Uterus (tissue), 4 donors: ENCODE measurements around the gene TMA7B. TPM values are rescaled to one million over a fixed set of nuclear protein-coding genes. Genes with fewer than 3 reads are reported as not detected.

Experiments
- DNase-seq, 2 donors: peaks; one replicate each; pipeline ENCODE4 v3.0.0-alpha.2; 2019 to 2020
- H3K27ac ChIP-seq, 2 donors: fragments of 200-600 bp; sonication (generic); 1 replicate in 1 of 2; 2 replicates in 1 of 2; pipeline ENCODE4 v1.5.1; 2016 to 2018
- H3K27me3 ChIP-seq, 2 donors: fragments of 200-600 bp; sonication (generic); one replicate each; pipeline ENCODE4 v1.5.1; 2018 to 2019; ENCODE audit warnings: control low read depth in 1 of 2
- H3K36me3 ChIP-seq, 2 donors: fragments of 200-600 bp; sonication (generic); one replicate each; pipeline ENCODE4 v1.5.1; 2019; ENCODE audit warnings: control low read depth in 1 of 2
- H3K4me1 ChIP-seq, 2 donors: fragments of 200-600 bp; sonication (generic); one replicate each; pipeline ENCODE4 v1.5.1; 2018 to 2019; ENCODE audit warnings: control low read depth in 1 of 2
- H3K4me3 ChIP-seq, 2 donors: fragments of 200-600 bp; sonication (generic); 1 replicate in 1 of 2; 2 replicates in 1 of 2; pipeline ENCODE4 v1.5.1; 2018 to 2019; ENCODE audit warnings: mild to moderate bottlenecking in 1 of 2
- H3K9me3 ChIP-seq, 2 donors: fragments of 200-600 bp; sonication (generic); one replicate each; pipeline ENCODE4 v1.5.1; 2019; ENCODE audit warnings: control low read depth in 1 of 2
- POLR2A ChIP-seq, 2 donors: fragments of 450-650 bp; IDR thresholded peaks; one replicate each; pipeline ENCODE4 v1.6.1; 2016; ENCODE audit warnings: antibody characterized with exemption in 2 of 2, mild to moderate bottlenecking in 1 of 2, moderate library complexity in 1 of 2
- intact Hi-C: fragments of 100-400 bp; cut with DNase I; formaldehyde crosslinking; loops from one replicate; pipeline ENCODE4 v1.15.1; 2023; ENCODE audit warnings: low total_unique reads
- total RNA-seq, 4 donors: library from RNA; depleted of rRNA in 3 of 4; stranded (reverse); fragments of >200 nt in 3 of 4; gene quantifications; one replicate each; pipeline versions ENCODE4 v1.1.0 to v1.2.4, GENCODE V29; 2014 to 2023
- TF ChIP-seq, protein P1 (sequence below), 4 experiments: fragments of 200-600 bp in 2 of 4; fragments of 450-650 bp in 2 of 4; sonication (generic) in 2 of 4; IDR thresholded peaks; one replicate each; pipeline ENCODE4 v1.5.1; 2016 to 2019; ENCODE audit warnings: antibody characterized with exemption in 4 of 4, mild to moderate bottlenecking in 2 of 4, moderate library complexity in 1 of 4
- donor health status: DM: yes; HTN: yes; CAD: no.

TMA7B gene
- total RNA-seq = not detected

DNA sequence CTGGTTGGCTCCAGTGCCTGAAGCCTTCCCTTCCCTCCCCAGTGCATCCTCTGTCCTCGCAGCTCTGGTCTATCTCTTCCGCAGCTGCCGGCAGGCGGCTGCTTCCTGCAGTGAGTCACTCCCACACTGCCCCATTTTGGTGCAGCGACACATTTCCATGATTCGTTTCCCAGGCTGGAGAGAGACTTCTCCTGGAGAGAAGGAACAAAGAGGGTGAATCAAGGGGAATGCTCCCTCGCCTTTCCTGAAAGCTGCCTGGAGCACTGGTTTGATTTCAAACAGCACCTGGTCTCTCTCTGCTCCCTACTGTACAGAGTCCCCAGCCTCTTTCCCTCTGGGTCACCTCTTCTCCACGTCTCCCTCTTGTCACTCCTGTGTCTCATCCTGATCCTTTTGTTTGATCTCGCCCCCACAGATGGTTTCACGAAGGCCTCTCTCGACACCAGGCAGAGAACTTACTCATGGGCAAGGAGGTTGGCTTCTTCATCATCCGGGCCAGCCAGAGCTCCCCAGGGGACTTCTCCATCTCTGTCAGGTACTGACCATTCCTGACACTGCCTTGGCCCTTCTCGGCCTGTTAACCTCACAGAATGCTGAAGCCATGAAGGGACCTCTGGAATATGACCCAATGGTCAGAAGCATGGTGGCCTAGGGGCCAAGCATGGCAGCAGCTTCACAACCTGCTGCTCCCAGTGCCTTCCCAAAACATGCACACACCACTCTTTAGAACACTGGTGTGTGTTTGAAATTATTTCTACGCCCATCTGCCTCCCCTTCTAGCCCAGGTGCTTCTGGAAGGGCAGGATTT, at the start of gene TMA7B:
TSS of gene TMA7B (plus strand) at position 758 of the 808 bp plus-strand sequence. CDS start 3,978 bp downstream, outside the sequence.
- Histone ChIP-seq H3K4me1 (no peaks in the 10 kb centered on the region), H3K36me3 (no peaks in the 10 kb centered on the region), H3K9me3 (no peaks in the 10 kb centered on the region), H3K27ac (no peak within 1 kb of the TSS), H3K27me3 (no peaks in the 10 kb centered on the region), H3K4me3 (no peak within 1 kb of the TSS)
- TF ChIP-seq, protein P1, sequence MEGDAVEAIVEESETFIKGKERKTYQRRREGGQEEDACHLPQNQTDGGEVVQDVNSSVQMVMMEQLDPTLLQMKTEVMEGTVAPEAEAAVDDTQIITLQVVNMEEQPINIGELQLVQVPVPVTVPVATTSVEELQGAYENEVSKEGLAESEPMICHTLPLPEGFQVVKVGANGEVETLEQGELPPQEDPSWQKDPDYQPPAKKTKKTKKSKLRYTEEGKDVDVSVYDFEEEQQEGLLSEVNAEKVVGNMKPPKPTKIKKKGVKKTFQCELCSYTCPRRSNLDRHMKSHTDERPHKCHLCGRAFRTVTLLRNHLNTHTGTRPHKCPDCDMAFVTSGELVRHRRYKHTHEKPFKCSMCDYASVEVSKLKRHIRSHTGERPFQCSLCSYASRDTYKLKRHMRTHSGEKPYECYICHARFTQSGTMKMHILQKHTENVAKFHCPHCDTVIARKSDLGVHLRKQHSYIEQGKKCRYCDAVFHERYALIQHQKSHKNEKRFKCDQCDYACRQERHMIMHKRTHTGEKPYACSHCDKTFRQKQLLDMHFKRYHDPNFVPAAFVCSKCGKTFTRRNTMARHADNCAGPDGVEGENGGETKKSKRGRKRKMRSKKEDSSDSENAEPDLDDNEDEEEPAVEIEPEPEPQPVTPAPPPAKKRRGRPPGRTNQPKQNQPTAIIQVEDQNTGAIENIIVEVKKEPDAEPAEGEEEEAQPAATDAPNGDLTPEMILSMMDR (IDR thresholded peaks at IDR 0.05) = peak in 1 of 4 experiments; percentile 11
- no peak for TF ChIP-seq POLR2A (IDR thresholded peaks at IDR 0.05)
- intact Hi-C loops = no loop called here
- no peak for DNase-seq

DNA sequence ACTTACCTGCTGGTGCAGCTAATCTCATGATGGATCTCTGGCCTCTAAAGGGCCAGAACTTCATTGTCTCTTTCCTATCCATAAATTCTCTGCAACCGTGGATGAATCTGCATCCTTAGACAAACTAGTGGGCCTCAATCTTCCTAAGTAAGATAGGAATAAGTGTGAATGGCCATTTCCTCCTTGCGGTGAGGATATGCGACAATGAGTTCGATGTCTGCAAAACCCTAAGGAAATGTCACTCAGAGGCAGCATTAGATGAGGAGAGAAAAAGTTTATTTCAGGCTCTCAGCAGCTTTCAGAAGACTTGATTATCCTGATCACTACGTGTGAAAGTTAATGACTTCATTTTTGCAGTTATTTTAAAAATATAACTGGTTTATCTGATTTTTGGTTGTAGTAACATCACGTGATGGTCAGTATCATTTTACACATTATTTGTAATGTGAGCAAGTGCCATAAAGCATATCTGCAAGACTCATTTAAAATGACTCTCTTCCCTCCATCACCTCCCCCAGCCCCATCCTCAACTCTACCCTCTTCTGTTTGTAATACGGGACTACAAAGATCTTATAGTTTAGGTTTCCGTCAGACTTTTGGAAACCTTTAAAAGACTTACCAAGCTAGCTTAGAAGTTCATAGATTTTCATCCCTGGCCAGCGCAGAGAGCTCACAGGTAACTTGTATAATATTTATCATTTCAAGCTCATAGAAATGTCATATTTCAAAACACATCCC, 49.2 kb upstream of the TMA7B start:
- no peak overlapping the region for H3K4me3 ChIP-seq
- no peaks in the 10 kb centered on the region for H3K36me3 ChIP-seq
- H3K4me1 ChIP-seq = no peaks in the 10 kb centered on the region
- no peak for DNase-seq
- TF ChIP-seq, protein P1 (IDR thresholded peaks at IDR 0.05) = no peak
- TF ChIP-seq POLR2A (IDR thresholded peaks at IDR 0.05) = no peak
- H3K27ac ChIP-seq = no peak overlapping the region
- peaks cover 0 to 2% of the 10 kb centered on the region in 2 donors for H3K27me3 ChIP-seq
- no peaks in the 10 kb centered on the region for H3K9me3 ChIP-seq
- intact Hi-C loops = no loop called here

DNA sequence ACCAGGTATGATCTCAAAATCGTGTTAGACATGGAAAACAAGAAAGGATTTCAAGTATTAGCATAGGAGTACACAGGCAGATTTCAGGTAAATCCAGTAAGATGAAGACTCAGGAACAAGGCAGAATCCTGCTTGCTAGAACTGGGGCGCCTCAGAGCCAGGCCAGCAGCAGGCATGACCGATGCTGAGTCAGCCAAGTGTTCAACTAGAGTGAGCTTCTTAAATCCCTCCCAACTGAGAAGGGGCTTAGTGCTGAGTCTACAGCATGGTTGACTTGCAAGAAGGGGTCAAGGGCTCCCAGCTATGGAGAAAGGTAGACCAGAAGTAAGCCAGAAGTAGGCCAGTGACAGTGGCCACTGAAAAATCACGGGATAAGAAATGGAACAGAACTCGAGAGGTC, 46.9 kb upstream of the TMA7B start:
- H3K27ac ChIP-seq = no peak overlapping the region
- H3K9me3 ChIP-seq = no peaks in the 10 kb centered on the region
- no peaks in the 10 kb centered on the region for H3K36me3 ChIP-seq
- H3K4me1 ChIP-seq = no peaks in the 10 kb centered on the region
- peaks cover 0 to 2% of the 10 kb centered on the region in 2 donors for H3K27me3 ChIP-seq
- no peak overlapping the region for H3K4me3 ChIP-seq
- no peak for DNase-seq
- TF ChIP-seq POLR2A (IDR thresholded peaks at IDR 0.05) = no peak
- TF ChIP-seq, protein P1 (IDR thresholded peaks at IDR 0.05) = no peak
- intact Hi-C loops = no loop called here

DNA sequence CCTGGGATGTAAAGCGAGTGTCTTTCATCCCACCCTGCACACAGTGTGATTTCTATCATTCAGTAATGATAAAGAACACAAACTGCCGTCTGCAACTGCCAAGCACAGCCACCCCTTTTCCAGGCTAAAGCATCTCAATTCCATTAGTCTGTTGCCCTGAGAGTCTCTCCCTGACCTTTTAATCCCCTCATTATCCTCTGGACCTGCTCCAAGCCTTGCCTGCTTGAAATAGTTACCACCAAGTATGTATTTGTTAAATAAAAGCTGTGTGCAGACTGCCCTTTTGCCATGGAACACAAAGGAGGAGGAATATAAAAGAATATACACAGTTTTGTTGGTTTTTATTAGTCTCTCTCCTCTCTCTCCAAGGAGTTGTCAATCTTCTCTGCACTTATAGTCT, 46.3 kb upstream of the TMA7B start:
- Histone ChIP-seq H3K27me3 (peaks cover 0 to 2% of the 10 kb centered on the region in 2 donors), H3K9me3 (no peaks in the 10 kb centered on the region), H3K27ac (no peak overlapping the region), H3K4me1 (no peaks in the 10 kb centered on the region), H3K36me3 (no peaks in the 10 kb centered on the region), H3K4me3 (no peak overlapping the region)
- no peak for DNase-seq
- intact Hi-C loops = no loop called here
- TF ChIP-seq, protein P1 (IDR thresholded peaks at IDR 0.05) = no peak
- no peak for TF ChIP-seq POLR2A (IDR thresholded peaks at IDR 0.05)

DNA sequence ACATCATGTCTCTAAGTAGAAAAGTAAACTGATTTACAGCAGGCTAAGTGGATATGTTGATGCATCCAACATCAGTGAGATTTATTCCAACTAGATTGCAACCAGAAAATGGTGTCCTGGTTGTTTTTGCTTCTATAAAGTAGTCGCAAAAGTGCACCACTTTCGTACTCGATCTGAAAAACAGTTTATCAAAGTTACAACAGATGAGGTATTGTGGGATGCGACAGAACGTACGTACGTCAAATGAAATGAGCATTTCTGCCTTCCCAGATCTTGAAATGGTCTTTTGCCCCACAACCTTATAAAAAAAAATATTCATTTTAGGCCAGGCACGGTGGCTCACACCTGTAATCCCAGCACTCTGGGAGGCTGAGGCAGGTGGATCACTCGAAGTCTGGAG, 45.6 kb upstream of the TMA7B start:
- TF ChIP-seq POLR2A (IDR thresholded peaks at IDR 0.05) = no peak
- TF ChIP-seq, protein P1 (IDR thresholded peaks at IDR 0.05) = no peak
- intact Hi-C loops = no loop called here
- Histone ChIP-seq H3K27me3 (peaks cover 0 to 2% of the 10 kb centered on the region in 2 donors), H3K36me3 (no peaks in the 10 kb centered on the region), H3K9me3 (no peaks in the 10 kb centered on the region), H3K4me1 (no peaks in the 10 kb centered on the region), H3K4me3 (no peak overlapping the region), H3K27ac (no peak overlapping the region)
- no peak for DNase-seq
